Measurements from ENCODE around the gene PRKAR2B. TPM values are rescaled to one million over a fixed set of nuclear protein-coding genes. Genes with fewer than 3 reads are reported as not detected.

Gene PRKAR2B
- polyA plus RNA-seq, 3 donors: 2.5 to 5.6 (median 3.5) TPM

DNA sequence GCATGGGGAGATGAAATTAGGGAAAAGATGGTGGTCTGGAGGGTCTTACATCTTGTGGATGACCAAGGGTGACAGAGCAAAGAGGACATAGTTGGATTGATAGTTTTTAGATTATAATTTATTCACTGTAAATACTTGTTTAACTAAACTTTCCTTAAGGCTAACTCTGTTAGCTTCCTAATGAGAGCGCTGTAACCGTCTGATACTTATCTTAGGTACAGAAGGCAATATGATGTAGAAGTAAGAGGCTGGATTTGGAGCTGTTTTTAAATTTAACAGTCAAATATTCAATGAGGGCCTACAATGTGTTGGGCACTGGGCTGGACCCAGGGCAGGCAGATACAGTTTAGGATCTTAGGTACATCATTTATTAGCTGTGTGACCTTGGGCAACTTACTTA is 36.0 kb downstream of the PRKAR2B start:
- no peaks in the 10 kb centered on the region for H4K20me1 ChIP-seq (ENCODE audit: insufficient read depth, low read length)
- H3K4me1 ChIP-seq (ENCODE audit: control insufficient read depth in 1 of 2, insufficient read depth in 2 of 2, low read length in 2 of 2): peaks cover 6 to 12% of the 10 kb centered on the region in 2 donors
- H3K9me3 Mint-ChIP-seq: peaks cover 0 to 3% (median 0%) of the 10 kb centered on the region in 7 donors
- no peak overlapping the region for H3K27ac Mint-ChIP-seq
- H3K4me1 Mint-ChIP-seq: peaks cover 16% of the 10 kb centered on the region
- H3K9me3 ChIP-seq (replicated peaks in 1 of 2; ENCODE audit: control insufficient read depth in 1 of 2, insufficient read depth in 1 of 2, low read length in 2 of 2): no peaks in the 10 kb centered on the region
- H3K9ac ChIP-seq (ENCODE audit: insufficient read depth, low read length, poor library complexity, severe bottlenecking): no peak overlapping the region
- intact Hi-C loops (cut with micrococcal nuclease): no loop called here
- no peak for DNase-seq
- no peak overlapping the region for H3K27ac ChIP-seq (ENCODE audit: low read depth in 1 of 2, low read length in 2 of 2)
- H3K36me3 Mint-ChIP-seq: peaks cover 8 to 9% of the 10 kb centered on the region in 2 donors
- H3K4me2 ChIP-seq (replicated peaks; ENCODE audit: extremely low read depth, low read length, poor library complexity, severe bottlenecking): no peak overlapping the region
- 100% methylated on average over 2 of the region's 2 CpGs for WGBS (ENCODE audit: insufficient coverage)
- no peak overlapping the region for H2AFZ ChIP-seq (ENCODE audit: insufficient read depth, low read depth, low read length, poor library complexity, severe bottlenecking)
- peaks cover 0 to 2% (median 0%) of the 10 kb centered on the region in 3 donors for H3K27me3 Mint-ChIP-seq (ENCODE audit: low read depth in 3 of 3)
- H3K4me3 ChIP-seq (replicated peaks in 1 of 3; ENCODE audit: low read depth in 2 of 3, low read length in 3 of 3): no peak overlapping the region
- H3K4me3 Mint-ChIP-seq: no peak overlapping the region
- H3K27me3 ChIP-seq (ENCODE audit: control insufficient read depth in 2 of 2, insufficient read depth in 2 of 2, low read length in 2 of 2): no peaks in the 10 kb centered on the region
- no peaks in the 10 kb centered on the region for H3K79me2 ChIP-seq (ENCODE audit: insufficient read depth, low read length)
- TF ChIP-seq, protein P1, sequence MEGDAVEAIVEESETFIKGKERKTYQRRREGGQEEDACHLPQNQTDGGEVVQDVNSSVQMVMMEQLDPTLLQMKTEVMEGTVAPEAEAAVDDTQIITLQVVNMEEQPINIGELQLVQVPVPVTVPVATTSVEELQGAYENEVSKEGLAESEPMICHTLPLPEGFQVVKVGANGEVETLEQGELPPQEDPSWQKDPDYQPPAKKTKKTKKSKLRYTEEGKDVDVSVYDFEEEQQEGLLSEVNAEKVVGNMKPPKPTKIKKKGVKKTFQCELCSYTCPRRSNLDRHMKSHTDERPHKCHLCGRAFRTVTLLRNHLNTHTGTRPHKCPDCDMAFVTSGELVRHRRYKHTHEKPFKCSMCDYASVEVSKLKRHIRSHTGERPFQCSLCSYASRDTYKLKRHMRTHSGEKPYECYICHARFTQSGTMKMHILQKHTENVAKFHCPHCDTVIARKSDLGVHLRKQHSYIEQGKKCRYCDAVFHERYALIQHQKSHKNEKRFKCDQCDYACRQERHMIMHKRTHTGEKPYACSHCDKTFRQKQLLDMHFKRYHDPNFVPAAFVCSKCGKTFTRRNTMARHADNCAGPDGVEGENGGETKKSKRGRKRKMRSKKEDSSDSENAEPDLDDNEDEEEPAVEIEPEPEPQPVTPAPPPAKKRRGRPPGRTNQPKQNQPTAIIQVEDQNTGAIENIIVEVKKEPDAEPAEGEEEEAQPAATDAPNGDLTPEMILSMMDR (IDR thresholded peaks at IDR 0.05): no peak
- H3K36me3 ChIP-seq (replicated peaks in 1 of 2; ENCODE audit: control insufficient read depth in 1 of 2, insufficient read depth in 2 of 2, low read length in 2 of 2): no peaks in the 10 kb centered on the region

DNA sequence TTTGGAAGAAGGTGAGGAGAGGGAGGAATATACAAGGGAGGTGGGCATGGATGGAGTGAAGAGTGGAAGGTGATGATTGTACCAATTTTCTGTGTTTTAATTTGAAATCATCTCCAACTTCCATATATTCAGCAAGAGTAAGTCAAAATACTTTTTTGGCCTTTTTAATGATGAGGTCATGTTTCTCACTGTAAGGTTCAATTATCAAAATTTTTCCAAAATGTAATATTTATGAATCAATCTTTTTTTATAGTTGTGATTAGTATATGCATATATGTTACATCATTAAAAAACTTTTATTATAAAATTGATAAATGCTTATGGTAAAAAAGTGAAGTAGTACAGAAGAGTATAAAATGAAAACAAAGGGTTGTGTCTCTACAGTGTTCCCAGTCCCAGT is 40.7 kb downstream of the PRKAR2B start:
- Histone ChIP-seq H3K36me3 (replicated peaks in 1 of 2; ENCODE audit: control insufficient read depth in 1 of 2, insufficient read depth in 2 of 2, low read length in 2 of 2) (no peaks in the 10 kb centered on the region), H3K9me3 (replicated peaks in 1 of 2; ENCODE audit: control insufficient read depth in 1 of 2, insufficient read depth in 1 of 2, low read length in 2 of 2) (no peaks in the 10 kb centered on the region), H3K27ac (ENCODE audit: low read depth in 1 of 2, low read length in 2 of 2) (no peak overlapping the region), H4K20me1 (ENCODE audit: insufficient read depth, low read length) (no peaks in the 10 kb centered on the region), H3K4me3 (replicated peaks in 1 of 3; ENCODE audit: low read depth in 2 of 3, low read length in 3 of 3) (no peak overlapping the region), H3K27me3 (ENCODE audit: control insufficient read depth in 2 of 2, insufficient read depth in 2 of 2, low read length in 2 of 2) (no peaks in the 10 kb centered on the region), H3K4me2 (replicated peaks; ENCODE audit: extremely low read depth, low read length, poor library complexity, severe bottlenecking) (no peak overlapping the region), H3K9ac (ENCODE audit: insufficient read depth, low read length, poor library complexity, severe bottlenecking) (no peak overlapping the region), H3K79me2 (ENCODE audit: insufficient read depth, low read length) (no peaks in the 10 kb centered on the region), H2AFZ (ENCODE audit: insufficient read depth, low read depth, low read length, poor library complexity, severe bottlenecking) (no peak overlapping the region), H3K4me1 (ENCODE audit: control insufficient read depth in 1 of 2, insufficient read depth in 2 of 2, low read length in 2 of 2) (no peaks in the 10 kb centered on the region)
- Mint-ChIP-seq H3K4me1 (no peaks in the 10 kb centered on the region), H3K9me3 (no peaks in the 10 kb centered on the region), H3K36me3 (peaks cover 0 to under 1% of the 10 kb centered on the region in 2 donors), H3K27me3 (ENCODE audit: low read depth in 3 of 3) (no peaks in the 10 kb centered on the region), H3K27ac (no peak overlapping the region), H3K4me3 (no peak overlapping the region)
- intact Hi-C loops (cut with micrococcal nuclease): no loop called here
- no peak for DNase-seq
- TF ChIP-seq, protein P1 (IDR thresholded peaks at IDR 0.05): no peak

All from CD14-positive monocyte (primary cell).